ENCODE data around the gene DMGDH.

DMGDH gene

GRCh38 chr5:79048437-79048836, 21.0 kb downstream of the DMGDH start:
- Histone ChIP-seq H3K36me3 (no peaks in the 10 kb centered on the region), H3K27me3 (no peaks in the 10 kb centered on the region), H3K4me3 (ENCODE audit: low read depth in 1 of 2, low read length in 1 of 2) (no peak overlapping the region), H3K4me1 (ENCODE audit: control insufficient read depth in 1 of 2, insufficient read depth in 1 of 2, low read depth in 1 of 2, low read length in 1 of 2) (no peaks in the 10 kb centered on the region), H3K9me3 (no peaks in the 10 kb centered on the region), H3K27ac (no peak overlapping the region)
- TF ChIP-seq, protein P1, sequence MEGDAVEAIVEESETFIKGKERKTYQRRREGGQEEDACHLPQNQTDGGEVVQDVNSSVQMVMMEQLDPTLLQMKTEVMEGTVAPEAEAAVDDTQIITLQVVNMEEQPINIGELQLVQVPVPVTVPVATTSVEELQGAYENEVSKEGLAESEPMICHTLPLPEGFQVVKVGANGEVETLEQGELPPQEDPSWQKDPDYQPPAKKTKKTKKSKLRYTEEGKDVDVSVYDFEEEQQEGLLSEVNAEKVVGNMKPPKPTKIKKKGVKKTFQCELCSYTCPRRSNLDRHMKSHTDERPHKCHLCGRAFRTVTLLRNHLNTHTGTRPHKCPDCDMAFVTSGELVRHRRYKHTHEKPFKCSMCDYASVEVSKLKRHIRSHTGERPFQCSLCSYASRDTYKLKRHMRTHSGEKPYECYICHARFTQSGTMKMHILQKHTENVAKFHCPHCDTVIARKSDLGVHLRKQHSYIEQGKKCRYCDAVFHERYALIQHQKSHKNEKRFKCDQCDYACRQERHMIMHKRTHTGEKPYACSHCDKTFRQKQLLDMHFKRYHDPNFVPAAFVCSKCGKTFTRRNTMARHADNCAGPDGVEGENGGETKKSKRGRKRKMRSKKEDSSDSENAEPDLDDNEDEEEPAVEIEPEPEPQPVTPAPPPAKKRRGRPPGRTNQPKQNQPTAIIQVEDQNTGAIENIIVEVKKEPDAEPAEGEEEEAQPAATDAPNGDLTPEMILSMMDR (IDR thresholded peaks at IDR 0.05), result no peak

DNA sequence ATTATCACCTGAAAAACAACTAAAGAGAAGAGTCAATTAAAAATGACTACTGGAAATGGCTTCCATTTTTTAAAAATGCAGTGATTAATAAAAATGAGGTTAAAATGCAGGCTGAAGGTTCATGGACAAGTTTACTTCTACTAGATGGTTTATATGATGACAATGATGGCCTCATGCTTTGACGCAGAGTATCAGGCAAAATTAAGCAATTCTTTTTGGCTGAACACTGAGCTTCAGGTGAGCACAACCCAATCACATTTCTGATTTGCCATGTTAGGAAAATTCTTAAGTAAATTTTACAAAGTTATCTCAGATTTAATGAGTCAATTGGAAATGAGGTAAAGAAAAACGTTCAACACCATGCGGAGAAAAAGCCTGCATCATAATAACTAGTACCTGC, 22.3 kb downstream of the DMGDH start:
- no peaks in the 10 kb centered on the region for H3K27me3 ChIP-seq
- no peaks in the 10 kb centered on the region for H3K36me3 ChIP-seq
- H3K4me3 ChIP-seq (ENCODE audit: low read depth in 1 of 2, low read length in 1 of 2), result no peak overlapping the region
- H3K27ac ChIP-seq, result no peak overlapping the region
- TF ChIP-seq, protein P1 (IDR thresholded peaks at IDR 0.05), result no peak
- H3K4me1 ChIP-seq (ENCODE audit: control insufficient read depth in 1 of 2, insufficient read depth in 1 of 2, low read depth in 1 of 2, low read length in 1 of 2), result no peaks in the 10 kb centered on the region
- no peaks in the 10 kb centered on the region for H3K9me3 ChIP-seq

DNA sequence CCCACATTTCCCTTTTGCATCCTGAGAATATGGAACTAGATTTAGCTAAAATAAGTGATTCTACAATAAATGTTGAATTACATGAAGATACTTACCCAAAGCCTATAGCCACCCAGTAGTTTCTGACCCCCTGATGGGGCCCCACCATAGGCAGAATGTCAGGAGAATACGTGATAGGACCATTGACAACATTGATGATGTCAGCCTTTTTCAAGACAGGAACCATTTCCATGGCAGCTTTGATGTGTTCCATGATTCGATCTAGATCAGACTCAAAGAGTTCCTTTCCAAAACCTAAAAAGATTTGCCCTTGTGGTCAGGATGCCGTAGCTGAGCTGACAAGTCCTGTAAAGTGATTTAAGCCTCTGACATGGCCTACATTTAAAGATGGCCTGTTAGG, 27.3 kb downstream of the DMGDH start:
- H3K36me3 ChIP-seq, result no peaks in the 10 kb centered on the region
- no peak overlapping the region for H3K4me3 ChIP-seq (ENCODE audit: low read depth in 1 of 2, low read length in 1 of 2)
- no peak overlapping the region for H3K27ac ChIP-seq
- H3K4me1 ChIP-seq (ENCODE audit: control insufficient read depth in 1 of 2, insufficient read depth in 1 of 2, low read depth in 1 of 2, low read length in 1 of 2), result no peaks in the 10 kb centered on the region
- TF ChIP-seq, protein P1 (IDR thresholded peaks at IDR 0.05), result no peak
- no peaks in the 10 kb centered on the region for H3K9me3 ChIP-seq
- no peaks in the 10 kb centered on the region for H3K27me3 ChIP-seq

DNA sequence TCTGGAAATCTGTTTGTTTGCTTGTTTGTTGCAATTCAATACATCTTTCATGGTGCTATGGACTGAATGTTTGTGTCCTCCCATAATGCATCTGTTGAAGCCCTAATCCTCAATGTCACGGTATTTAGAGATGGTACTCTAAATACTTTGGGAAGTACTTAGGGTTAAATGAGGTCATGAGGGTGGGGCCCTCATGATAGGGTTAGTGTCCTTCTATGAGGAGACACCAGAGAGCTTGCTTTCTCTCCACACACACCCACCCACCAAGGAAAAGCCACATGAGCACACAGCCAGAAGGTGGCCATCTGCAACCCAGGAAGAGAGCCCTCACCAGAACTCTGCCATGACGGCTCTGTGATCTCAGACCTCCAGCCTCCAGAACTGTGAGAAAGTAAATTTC, 32.7 kb downstream of the DMGDH start:
- TF ChIP-seq, protein P1 (IDR thresholded peaks at IDR 0.05), result no peak

GRCh38 chr5:79035237-79035636, 34.2 kb downstream of the DMGDH start:
- no peaks in the 10 kb centered on the region for H3K36me3 ChIP-seq
- no peak overlapping the region for H3K27ac ChIP-seq
- no peaks in the 10 kb centered on the region for H3K9me3 ChIP-seq
- H3K4me1 ChIP-seq (ENCODE audit: control insufficient read depth in 1 of 2, insufficient read depth in 1 of 2, low read depth in 1 of 2, low read length in 1 of 2), result no peaks in the 10 kb centered on the region
- TF ChIP-seq, protein P1 (IDR thresholded peaks at IDR 0.05), result no peak
- H3K27me3 ChIP-seq, result no peaks in the 10 kb centered on the region
- no peak overlapping the region for H3K4me3 ChIP-seq (ENCODE audit: low read depth in 1 of 2, low read length in 1 of 2)

More for the DNA sequence above, 32.7 kb downstream of the DMGDH start:
- Histone ChIP-seq H3K4me1 (ENCODE audit: control insufficient read depth in 1 of 2, insufficient read depth in 1 of 2, low read depth in 1 of 2, low read length in 1 of 2) (no peaks in the 10 kb centered on the region), H3K27ac (no peak overlapping the region), H3K36me3 (no peaks in the 10 kb centered on the region), H3K4me3 (ENCODE audit: low read depth in 1 of 2, low read length in 1 of 2) (no peak overlapping the region), H3K27me3 (no peaks in the 10 kb centered on the region), H3K9me3 (no peaks in the 10 kb centered on the region)

DNA sequence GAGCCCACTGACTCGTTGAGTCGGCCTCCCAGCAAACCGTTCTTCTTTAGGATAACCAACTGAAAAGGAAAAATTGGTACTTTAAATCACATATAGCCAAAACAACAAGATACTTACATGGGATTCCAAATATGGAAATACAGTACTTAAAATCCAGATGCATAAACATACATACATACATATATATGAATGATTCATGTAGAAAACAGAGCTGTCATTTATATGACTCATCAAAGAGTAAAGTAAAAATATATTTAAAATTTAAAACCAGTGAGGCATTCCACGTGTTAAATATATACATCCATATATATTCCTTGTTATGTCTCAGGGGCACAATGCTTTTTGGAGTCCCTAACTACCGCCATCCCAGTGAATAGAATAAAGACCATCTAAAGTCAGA, 36.7 kb downstream of the DMGDH start:
- H3K27ac ChIP-seq, result no peak overlapping the region
- no peaks in the 10 kb centered on the region for H3K27me3 ChIP-seq
- no peaks in the 10 kb centered on the region for H3K9me3 ChIP-seq
- H3K4me3 ChIP-seq (ENCODE audit: low read depth in 1 of 2, low read length in 1 of 2), result no peak overlapping the region
- TF ChIP-seq, protein P1 (IDR thresholded peaks at IDR 0.05), result no peak
- no peaks in the 10 kb centered on the region for H3K36me3 ChIP-seq
- H3K4me1 ChIP-seq (ENCODE audit: control insufficient read depth in 1 of 2, insufficient read depth in 1 of 2, low read depth in 1 of 2, low read length in 1 of 2), result no peaks in the 10 kb centered on the region
